Stromal cell of bone marrow (primary cell): ENCODE measurements around the gene SRRM3.
"Not testable (repeated sequence)": the region's sequence is repeated elsewhere in the genome, so short reads cannot be mapped to it uniquely, and the experiment has no call there.

Experiments used
- DNase-seq: peaks from one replicate; pipeline ENCODE4 v3.0.0-alpha.2; 2012; ENCODE audit warnings: low read depth

The SRRM3 gene

DNA sequence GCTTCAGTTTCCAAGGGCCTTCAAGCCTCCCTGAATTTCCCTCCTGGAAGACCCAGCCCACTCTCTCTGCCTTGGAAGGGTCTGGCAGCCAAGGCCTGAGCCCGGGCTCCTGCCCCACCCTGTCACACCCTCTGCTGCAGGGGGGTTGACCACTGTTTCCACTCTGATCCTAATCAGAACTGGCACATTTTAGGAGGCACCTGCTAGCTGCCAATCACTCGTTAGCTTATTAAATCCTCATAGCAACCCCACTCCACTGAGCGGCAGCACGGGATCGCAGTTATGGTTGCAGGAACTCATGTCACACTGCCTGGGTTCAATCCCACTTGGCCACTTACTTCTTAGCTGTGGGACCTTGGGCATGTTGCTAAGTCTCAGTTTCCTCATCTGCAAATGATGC is 113.7 kb downstream of the SRRM3 start:
- DNase-seq = no peak

DNA sequence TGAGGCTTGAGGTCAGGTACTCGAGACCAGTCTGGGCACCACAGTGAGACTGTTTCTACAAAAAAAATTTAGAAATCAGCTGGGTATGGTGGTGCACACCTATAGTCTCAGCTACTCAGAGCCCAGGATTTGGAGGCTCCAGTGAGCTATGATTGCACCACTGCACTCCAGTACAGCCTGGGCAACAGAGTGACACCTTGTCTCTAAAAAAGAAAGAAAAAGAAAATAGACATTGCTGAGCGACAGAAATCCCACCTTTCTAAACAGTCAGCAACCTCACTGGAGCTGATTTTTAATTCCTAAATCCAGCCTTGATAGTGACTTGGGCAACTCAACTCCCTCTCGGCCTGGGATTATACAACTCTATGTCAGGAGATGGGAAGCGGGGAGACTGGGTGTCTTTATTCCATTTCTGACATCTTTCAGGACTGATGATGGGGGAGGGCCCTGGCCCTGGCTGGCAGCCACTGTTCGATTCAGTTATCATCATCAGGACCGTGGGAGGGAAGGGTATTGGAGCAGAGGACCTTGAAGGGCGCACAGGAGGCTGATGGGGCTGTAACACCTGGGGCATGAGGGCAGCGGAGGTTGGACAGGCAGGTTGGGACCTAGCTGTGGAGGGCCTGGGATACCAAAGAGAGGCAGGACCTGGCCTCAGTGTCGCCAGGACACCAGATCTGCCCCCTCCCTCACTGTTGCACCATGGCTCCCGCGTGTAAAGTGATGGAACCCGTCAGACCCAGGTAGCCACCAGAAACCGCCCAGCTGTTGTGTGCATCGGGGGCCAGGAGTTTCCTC is 115.5 kb downstream of the SRRM3 start:
- DNase-seq = no peak

DNA sequence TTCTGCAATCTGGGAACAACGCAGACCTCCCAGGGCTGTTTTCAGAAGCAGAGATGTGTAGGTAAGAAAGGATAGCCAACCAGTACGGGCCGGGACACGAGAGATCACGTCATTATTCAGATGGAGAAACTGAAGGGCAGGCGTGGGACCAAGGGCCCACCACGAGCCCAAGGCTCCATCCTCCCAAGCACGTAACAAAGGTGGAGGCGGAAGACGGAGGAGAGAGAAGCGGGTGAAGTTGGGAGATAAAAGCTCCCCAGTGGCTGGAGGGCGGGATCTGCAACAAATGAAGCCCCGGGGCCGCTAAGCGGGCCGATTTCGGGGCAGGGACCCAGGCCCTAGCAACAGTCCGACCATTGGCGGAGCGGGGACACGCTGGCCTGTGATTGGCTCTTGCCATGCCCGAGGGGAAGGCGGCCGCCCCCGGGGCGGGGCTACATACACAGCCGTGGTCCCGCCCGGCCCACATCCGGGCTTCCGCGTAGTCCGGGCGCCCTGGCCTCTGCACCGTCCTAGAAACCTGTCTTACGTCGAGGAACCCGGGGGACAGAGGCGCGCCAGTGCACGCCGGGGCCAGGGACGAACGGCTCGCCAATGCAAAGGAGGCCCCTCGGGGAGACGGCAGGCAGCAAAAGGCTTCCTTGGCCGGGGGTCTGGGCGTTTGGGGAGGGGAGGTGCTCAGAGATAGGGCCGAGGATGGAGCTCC is 116.2 kb downstream of the SRRM3 start:
- DNase-seq = peak; percentile 91

DNA sequence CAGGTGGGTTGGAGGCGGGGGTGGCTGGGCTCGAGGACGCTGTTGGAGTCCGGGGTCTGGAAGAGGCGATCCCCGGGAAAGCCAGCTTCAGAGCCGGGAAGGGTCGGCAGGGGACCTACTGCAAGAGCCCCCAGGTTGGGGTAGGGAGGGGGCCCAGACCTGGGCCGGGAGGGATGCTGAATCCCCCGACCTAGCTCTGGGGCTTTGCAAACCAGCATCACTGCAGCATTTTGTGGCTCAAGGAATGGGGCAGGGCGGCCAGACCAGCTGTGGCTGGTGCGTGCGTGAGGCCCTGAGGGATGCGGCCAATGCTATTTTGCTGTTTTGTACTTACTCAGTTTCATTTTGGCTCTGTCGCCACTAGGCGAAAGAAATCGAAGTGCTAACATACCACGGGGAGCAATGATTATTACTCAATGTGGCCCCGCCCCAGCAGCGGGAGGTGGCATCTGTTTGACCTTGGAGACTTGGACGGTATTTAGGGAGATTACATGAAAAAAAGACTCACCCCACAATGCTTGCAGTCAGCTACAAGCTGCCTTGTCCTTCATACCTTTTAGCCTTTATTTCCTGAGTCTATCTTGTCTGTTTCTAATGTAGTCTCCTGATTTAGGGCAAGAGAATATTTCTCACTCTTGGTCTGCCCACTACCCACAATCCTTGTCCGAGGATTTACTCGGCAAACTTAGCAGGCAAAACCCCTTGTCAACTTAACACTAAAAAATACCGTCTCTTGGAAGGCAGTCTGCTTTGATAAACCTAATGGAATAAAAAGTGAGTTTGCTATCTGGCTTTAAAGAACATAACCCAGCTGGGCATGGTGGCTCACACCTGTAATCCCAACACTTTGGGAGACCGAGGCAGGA is 117.0 kb downstream of the SRRM3 start:
- peak; percentile 93 for DNase-seq

DNA sequence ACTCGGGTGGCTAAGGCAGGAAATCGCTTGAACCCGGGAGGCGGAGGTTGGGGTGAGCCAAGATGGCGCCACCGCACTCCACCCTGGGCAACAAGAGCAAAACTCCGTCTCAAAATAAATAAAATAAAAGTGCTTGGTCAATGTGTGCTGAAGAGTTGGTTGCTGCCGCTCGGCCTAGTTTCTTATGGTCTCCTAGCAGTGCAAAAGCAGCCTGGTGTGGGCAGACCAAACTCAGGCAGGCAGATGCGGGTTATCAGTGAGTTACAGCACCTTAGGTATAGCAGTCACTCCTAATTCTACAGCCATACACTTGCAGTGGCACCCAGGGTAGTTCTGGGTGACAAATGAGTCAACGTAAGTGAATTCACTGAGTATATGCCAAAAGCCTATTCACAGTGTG is 123.4 kb downstream of the SRRM3 start:
- DNase-seq = no peak

DNA sequence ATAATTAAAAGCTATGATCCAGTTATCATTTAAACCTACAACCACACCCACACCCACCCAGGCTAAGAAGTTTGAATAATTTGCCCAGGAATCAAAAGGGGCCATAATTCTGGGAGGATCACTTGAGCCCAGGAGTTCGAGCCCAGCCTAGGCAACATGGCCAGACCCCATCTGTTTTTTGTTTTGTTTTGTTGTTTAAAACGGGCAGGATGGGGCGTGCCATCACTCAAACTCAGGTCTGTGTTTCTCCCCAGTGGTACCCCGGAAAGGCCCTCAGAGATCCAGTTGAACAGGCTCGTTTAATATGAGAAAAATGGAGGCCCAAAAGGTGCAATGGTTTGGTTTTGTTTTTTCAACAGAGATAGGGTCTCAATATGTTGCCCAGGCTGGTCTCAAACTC is 124.1 kb downstream of the SRRM3 start:
- DNase-seq = no peak

DNA sequence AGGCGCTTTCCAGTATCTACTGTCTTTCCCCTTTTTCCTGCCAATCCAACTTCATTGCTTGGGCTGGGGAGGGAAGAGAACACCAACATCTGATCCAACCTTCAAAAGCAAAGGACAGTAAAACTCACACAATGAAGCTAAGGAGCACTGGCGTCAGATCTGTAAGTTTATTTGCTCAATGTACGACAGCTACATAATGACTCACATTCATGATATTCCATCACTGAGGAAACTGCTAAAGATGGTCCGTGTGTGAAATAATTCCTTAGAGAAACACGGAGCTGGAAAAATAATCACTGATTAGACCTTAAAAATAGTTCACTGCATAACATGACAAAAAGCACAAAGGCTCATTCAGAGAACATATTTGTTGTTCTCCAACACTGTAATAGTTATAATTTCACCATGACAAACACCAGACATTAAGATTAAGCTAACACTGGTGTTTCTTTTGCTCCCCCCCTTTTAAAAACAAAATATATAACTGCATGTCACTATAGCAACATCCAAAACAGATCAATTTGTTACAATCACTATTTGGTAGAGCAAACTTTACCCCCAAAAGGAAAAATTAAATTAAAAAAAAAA is 125.0 kb downstream of the SRRM3 start:
- DNase-seq = no peak

DNA sequence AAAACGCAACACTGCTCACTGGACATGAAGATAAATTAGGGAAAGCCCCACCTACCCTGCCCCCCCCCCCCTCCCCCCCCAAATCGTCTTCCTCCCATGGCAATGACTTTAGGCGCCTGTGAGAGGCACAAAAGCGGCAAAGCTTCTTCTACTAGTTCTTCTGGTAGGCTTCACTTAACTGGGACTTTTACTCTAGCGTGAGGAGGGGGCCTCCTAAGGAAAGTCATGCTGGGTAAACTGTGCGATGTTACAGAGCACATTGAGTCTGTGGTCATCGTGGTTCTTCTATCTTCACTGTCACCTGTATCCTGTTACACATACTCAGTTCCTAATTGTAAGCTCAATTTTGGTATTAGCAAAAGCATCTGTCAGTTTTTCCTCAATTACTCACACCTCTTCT is 125.9 kb downstream of the SRRM3 start:
- DNase-seq = no peak

DNA sequence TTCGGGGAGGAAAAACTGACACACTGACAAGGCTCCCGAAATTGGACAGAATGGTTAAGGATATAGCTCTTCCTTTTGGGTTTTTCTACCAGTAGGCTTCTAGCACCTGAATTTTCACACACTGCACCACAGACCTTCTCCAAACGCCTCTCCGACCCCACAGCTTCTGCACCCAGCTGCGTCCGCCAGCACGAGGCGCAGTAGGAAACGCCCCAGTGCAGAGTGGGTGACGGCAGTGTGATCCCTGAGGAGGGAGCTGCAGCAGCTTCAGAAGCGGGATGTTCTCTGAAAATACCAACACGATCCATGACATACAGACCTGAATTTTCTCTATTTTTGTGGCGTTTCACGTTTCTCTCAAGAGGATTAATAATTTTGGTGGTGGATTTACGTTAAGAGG is 126.7 kb downstream of the SRRM3 start:
- no peak for DNase-seq

DNA sequence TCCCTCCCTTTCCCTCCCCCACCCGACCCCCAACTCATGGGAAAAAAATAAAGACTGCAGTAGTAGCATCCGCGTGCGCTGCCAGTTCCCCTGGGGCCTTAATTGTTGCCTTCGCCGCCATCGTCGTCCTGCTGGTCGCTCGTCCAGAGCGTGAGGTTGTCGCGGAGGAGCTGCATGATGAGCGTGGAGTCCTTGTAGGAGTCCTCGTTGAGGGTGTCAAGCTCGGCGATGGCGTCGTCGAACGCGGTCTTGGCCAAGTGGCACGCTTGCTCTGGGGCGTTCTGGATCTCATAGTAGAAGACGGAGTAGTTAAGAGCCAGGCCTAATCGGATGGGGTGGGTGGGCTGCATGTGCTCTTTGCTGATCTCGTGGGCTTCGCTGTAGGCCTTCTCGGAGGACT is 127.8 kb downstream of the SRRM3 start:
- no peak for DNase-seq

DNA sequence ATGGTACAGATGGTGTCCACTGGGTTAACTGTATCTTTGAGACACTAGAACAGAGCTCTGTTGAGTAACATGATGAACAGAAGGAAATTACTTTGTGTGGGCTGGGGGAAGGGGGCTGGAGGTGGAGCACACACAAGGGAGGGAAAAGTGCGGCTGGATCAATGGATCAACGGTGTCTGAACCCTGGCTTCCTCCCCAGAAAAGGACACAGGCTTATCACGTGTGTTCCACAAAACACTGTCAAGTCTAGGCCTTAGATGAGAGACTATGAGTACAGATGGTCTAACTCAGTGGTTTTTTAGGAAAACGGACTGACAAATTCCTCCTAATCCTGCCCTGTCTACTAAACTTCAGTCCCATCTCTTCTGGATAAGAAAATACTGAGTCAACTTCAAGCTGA is 128.6 kb downstream of the SRRM3 start:
- no peak for DNase-seq

DNA sequence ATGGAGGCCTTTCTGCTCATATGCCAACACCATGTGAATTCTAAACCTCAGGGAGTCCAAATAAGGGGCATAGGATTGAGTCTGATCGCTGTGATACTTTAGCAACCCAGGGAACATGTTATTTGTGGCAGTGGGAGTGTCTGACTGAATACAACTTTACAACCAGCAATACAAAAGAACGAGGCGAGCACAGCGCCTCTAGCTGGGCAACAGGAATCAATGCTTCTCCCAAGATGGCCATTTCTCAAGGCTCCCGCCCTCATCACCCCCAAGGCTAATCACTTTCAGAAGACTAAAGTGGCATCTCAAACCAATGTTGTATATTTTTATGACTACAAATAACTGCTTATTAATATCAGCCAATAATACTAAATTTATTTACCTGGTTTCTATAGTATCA is 129.0 kb downstream of the SRRM3 start:
- DNase-seq = no peak

DNA sequence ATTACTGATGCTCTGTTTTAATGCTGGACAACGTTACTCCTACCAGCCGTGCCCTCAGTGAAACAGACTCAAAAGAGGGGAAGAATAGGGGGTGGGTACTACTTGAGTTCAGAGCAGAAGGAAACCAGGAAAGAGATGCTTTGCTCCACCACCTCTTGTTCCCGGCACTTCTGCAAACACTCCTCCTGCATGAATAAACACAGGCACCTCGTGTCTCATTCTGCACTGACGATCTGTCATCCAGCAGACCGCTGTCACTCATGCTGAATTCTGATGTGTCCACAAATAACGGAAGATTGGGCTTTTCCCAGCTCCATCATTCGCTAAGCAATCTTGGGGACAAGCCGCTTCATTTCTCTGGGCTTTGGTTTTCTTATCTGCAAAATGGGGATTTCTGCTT is 130.4 kb downstream of the SRRM3 start:
- DNase-seq = no peak

DNA sequence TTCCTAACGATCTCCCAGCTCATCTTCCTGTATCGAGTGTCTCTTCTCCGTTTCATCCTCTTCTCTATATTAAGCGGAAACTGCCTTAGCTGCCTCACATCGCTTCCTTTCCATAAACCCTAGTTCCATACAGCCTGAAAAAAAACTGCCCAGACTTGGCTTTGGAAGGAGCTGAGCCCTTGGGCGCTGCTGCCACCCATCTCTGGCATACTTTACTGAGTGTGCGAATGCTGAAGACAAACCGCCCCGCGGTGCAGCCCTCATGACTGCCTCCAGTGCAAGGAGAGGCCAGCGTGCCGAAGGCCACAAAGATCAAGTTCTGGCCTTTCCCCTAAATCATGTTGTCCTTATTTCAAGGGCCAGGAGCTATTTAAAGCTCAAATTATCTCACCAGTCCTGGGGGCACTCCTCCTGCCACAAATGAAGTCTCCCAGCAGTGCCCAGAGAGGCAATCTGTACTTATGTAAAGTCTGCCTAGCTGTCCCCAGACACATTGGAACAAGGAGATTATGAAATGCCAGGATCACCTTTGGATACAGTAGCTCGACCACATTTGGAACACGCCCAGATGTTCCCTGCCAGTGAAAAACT is 131.9 kb downstream of the SRRM3 start:
- no peak for DNase-seq

DNA sequence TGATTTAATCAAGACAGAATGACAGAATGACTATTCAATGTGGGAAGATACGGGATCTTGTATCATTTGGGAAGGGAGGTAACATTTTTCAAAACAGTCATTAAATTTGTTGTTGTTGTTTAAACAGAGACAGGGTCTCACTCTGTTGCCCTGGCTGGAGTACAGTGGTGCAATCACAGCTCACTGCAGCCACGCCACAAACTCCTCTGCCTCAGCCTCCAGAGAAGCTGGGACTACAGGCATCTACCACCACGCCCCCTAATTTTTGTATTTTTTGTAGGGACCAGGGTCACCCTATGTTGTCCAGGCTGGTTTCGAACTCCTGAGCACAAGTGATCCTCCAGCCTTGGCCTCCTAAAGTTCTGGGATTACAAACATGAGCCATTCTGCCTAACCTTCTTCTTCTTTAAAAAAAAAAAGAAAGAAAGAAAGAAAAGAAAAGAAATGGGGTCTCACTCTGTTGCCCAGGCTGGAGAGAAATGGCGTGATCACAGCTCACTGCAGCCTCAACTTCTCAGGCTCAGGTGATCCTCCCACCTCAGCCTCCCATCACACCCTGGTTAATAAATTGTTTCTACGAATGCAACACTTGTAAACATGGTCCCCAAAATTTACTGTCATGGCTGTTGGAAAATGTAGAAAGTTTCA is 132.7 kb downstream of the SRRM3 start:
- DNase-seq = no peak

DNA sequence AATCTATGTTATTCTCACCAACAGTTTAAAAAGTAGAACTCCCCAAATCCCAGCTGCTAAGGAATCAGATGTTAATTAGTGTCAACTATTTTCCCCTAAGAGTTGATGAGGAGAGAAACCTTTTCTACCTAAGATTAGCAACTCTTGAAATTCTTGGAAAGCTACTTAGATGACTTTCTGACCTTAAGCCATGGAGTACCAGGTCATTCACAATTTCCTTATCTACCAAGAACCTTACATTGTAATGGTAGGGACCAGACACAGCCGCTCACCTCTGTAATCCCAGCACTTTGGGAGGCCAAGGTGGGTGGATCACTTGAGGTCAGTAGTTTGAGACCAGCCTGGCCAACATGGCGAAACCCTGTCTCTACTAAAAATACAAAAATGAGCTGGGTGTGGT is 133.7 kb downstream of the SRRM3 start:
- DNase-seq = not testable (repeated sequence)

DNA sequence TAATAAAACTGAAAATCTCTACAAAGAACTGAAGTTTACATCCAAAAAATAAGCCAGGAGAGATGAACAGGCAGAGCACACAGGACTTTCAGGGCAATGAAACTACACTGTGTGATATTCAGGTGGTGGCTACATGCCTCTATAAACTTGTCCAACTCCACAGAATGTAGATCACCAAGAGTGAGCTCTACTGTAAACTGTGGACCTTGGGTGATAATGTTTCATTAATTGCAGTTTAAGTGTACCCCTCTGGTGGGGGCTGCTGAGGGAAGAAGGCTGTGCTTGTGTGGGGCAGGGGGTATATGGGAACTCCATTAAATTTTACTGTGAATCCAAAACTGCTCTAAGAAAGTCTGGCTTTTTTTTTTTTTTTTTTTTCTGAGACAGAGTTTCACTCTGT is 134.4 kb downstream of the SRRM3 start:
- DNase-seq = no peak
